22Rv1 (cell line): ENCODE results near the gene MTF1.

ENCODE experiments used
- ZFX ChIP-seq: fragments of 450-650 bp; IDR thresholded peaks from 2 replicates; pipeline ENCODE4 v1.6.1; 2017; ENCODE audit warnings: antibody characterized with exemption, borderline replicate concordance
- TF ChIP-seq, protein P1 (sequence below): fragments of 450-650 bp; IDR thresholded peaks from 2 replicates; pipeline ENCODE4 v1.5.1; 2017; ENCODE audit warnings: mild to moderate bottlenecking

- TF ChIP-seq, protein P1, sequence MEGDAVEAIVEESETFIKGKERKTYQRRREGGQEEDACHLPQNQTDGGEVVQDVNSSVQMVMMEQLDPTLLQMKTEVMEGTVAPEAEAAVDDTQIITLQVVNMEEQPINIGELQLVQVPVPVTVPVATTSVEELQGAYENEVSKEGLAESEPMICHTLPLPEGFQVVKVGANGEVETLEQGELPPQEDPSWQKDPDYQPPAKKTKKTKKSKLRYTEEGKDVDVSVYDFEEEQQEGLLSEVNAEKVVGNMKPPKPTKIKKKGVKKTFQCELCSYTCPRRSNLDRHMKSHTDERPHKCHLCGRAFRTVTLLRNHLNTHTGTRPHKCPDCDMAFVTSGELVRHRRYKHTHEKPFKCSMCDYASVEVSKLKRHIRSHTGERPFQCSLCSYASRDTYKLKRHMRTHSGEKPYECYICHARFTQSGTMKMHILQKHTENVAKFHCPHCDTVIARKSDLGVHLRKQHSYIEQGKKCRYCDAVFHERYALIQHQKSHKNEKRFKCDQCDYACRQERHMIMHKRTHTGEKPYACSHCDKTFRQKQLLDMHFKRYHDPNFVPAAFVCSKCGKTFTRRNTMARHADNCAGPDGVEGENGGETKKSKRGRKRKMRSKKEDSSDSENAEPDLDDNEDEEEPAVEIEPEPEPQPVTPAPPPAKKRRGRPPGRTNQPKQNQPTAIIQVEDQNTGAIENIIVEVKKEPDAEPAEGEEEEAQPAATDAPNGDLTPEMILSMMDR: no peak
- no peak for TF ChIP-seq ZFX
Observed at GRCh38 chr1:37822906-37823815, 36.2 kb downstream of the MTF1 start.
